GM18517 (cell line): ENCODE data around the gene HDHD5.
"Not testable (repeated sequence)": the region's sequence is repeated elsewhere in the genome, so short reads cannot be mapped to it uniquely, and the experiment has no call there.

Source experiments
- ATAC-seq: cut with Tn5 transposase; IDR thresholded peaks from one replicate; pipeline ENCODE4 v1.9.1; 2021; ENCODE audit warnings: mild to moderate bottlenecking, moderate library complexity; ENCODE audit not compliant: unreplicated experiment

Gene HDHD5

DNA sequence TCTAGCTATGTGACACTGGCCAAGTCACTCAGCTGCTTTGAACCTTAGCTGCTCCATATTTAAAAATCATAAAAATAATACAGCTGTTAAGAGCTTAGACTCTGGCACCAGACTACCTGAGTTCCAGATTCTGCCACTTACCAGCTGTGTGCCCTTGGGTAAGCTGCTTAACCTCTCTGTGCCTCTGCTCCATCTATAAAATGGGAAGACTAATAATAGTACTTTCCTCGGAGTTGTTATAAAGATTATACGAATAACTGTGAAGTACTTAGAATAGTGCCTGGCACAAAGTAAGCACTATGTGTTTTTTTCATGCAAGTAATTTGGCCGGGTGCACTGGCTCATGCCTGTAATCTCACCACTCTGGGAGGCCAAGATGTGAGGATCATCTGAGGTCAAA, 1.4 kb downstream of the HDHD5 start:
- no peak for ATAC-seq

DNA sequence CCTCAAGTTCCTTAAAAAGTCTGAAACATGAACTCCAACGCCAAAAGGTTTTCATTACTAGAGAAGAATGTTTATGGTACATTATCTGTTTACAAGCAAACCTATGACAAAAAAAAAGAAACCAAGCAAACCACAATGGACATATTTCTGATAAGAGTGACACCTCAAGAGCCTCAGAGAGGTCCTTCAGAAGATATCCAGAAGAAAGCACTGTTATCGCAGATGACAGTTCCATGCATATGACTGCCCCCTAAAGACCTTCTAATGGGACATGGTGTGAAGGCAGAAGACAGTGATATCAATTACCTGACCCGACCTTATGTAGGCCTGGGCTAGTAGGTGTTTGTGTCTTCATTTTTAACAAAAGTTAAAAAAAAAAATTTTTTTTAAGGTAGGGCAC, 3.1 kb downstream of the HDHD5 start:
- no peak for ATAC-seq

DNA sequence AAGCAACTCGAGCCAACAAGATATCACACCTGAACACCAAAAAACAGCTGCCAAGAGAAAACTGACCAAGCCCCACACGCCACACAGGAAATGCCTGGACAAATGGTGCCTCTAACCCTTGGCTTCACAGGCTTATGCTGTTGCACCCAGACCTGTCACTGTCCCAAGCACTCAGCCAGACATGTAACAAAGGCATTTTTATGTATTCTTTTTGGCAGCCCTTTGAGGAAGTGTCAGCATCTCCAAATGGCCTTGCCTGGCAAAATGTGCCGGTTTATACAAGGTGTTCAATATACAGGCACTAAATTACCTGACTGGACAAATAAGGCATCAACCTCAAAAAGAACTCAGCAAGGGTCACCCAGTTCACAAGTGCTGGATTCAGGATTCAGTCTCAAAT, 6.1 kb downstream of the HDHD5 start:
- no peak for ATAC-seq

DNA sequence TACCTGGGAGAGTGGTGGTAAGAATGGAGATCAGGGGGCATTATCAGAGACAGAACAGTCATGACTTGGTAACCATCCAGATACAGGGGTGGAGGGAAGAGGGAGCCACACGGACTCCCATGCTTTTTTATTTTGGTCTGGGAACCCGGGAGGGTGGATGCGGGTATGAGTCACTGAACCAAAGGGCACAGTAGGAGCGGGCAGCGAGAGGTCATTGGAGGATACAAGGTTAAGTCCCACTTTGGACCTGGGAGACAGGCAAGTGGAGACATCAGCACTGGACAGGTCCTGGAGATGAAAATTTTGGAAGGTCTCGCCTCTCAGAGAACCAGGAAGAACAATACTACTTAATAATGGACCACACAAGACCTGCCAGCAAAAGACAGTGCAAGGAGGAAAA, 6.7 kb downstream of the HDHD5 start:
- no peak for ATAC-seq

DNA sequence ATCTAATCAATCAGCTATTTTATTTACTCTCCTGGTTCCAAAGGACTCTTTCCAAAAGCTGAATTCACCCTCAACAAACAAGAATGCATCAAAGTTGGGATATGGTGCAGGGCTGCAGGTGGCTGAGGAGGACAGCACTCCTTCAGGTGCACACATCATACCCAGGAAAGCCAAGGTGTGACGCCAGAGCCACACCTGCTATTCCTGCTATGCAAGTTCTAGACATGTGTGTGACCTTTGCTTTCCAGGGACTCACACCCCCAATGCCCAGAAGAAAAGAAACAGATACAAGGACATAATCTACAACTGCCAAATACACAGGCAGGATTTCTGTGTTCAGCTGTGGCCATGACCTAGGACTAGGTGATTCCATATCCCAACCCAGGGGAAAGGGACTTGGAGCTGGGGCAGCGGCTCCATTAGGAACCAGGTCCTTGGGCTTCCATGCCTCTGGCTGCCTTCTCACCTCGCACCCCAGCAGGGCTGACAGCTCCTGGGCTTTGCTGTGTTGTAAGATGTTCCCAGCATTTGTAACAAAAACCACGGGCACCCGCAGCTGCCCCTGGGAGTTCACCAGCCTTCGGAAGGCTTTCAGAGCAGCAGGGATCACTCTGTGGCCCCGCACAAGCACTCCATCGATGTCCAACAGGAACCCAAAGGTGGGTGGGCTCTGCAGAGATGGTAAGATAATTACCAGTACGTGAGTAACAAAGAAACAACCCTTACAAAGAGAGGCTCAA, 9.8 kb downstream of the HDHD5 start:
- no peak for ATAC-seq

DNA sequence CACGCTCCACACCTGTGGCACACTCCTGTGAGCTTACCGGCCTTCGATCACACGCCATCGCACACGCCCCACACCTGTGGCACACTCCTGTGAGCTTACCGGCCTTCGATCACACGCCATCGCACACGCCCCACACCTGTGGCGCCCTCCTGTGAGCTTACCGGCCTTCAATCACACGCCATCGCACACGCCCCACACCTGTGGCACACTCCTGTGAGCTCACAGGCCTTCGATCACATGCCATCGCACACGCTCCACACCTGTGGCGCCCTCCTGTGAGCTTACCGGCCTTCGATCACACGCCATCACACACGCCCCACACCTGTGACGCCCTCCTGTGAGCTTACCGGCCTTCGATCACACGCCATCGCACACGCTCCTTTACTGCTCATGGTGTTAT, 11.6 kb downstream of the HDHD5 start:
- not testable (repeated sequence) for ATAC-seq

DNA sequence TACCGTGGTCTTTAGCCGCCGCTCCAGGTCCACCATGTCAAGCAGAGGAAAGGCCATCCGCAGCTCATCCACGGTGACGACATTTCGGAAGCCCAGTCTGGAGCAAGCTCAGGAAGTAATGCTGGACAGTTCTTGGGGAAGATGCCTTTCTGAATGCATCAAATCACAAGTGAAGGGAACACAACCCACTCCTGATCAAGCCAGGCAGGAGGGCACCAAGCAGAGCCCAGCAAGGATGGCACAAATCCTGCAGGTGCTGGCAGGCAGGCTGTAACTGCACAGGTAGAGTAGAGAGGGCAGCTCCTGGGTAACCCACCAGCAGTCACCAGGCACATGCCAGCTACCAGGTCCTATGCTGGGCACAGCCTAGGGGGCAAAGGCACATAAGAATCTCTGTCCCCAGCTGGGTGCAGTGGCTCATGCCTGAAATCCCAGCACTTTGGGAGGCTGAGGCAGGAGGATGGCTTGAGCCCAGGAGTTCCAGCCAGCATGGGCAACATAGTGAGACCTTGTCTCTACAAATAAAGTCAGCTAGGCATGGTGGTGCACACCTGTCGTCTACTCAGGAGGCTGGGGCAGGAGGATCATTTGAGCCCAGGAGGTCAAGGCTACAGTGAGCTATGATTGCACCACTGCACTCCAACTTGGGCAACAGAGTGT, 13.9 kb downstream of the HDHD5 start:
- no peak for ATAC-seq

DNA sequence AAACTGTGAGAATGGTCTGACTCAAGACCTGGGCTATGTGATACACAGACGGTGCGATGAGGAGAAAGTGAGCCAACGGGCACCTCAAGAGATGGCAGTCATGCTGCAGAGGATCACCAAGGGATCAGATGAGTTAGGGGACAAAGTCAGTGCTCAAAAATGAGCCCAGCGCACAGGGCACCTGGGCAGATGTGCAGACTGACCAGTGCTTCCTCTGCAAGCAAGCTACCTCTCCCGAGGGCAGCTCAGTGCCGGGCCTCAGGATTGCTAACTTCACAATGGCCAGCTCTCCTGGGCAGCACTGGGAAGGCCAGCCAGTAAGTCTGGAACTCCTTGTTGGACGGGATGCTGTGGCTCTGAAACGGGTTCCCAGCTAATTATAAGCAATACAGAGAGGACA, 15.3 kb downstream of the HDHD5 start:
- no peak for ATAC-seq

DNA sequence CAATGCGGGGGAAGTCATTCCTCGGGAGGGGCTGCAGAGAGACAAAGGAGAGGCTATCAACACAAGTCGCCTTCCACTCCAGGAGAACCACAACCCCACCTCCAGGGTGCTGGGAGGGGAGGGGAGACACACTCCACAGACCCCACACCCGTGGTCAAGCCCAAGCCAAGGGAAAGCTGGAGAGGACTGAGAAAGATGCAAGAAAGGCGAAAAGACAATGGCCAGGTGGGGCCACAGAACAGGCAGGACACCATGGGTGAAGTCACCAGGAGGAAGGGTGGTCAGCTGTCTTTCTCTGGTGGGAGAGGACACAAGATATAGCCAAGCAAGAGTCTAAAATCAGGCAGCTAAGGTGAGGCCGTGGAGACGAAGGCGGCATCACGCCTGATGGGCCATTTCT, 16.0 kb downstream of the HDHD5 start:
- no peak for ATAC-seq

DNA sequence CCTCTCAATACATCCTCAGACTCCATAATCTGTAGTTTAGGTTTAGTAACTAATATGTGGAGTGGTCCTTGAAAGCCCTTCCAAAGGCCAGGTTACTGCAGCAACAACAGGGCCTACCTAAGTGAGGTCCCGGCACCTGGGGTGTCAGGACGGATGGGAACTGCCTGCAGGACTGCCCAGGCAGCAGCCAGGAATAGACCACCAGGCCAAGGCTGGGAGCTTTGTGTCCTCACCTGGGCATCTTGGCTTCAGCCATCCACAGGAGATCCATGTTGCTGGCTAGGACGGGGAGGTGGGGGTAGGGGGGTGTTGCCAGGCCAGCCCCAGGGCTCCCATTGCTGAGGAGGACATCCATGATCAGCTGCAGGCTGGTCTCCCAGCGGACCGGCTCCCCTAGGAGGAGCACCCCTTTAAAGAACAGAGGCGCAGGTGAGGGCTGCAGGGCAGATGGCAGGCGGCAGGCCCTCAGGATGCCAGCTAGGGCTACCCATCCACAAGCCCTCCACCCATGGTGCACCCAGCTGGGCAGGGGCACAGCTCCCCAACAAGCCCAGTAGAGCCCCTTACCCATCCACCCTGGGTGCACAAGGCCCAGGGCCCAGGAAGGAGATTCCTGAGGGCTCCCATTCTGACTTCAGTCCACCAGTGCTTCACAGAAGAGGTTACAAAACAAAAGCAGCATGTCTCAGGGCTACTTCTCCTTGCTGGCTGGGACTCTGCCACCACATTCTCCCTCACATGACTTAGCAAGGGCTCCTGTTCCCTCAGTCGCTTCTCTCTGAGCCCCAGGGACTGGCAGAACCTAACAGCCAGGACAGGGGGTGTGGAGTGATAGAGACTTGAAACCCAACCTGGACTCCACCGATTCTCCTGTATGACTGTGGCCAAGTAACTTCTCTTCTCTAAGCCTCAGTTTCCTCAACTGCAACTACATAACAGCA, 18.0 kb downstream of the HDHD5 start:
- no peak for ATAC-seq

DNA sequence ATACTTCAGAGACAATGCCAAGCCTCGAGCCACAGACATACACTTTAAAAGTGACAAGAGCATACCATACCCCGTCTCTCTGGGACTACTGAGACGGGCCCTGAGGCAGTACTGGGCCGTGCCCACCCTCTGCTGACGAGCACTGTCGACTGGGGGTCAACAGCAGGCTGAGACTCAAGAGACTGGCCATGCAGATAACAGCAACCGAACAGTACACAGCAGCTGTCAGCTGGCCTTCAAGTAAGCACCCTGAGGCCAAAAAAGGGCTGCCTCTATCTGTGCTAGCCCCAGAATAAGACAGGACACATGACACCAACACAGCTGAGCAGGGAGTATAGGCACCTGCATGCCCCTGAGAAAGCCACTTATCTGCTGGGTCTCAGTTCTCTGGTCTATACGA, 19.1 kb downstream of the HDHD5 start:
- ATAC-seq: no peak

DNA sequence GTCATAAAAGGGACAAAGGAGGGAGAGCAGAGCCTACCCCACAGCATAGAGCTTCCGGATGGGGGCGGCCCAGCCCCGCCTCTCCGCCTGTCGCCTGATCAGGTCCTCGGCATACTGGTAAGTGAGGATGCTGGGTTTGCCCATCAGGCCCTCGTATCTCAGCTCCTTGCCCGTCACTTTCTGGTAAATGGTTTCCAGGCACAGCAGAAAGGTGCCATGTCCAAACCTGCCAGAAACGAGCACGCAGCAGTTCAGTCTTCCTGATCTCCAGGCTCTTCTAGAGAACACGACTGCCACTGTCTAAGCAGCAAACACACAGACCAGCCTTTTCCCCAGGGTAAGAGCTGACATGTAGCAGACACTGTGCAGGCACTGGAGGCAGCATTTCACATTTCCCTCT, 20.6 kb downstream of the HDHD5 start:
- ATAC-seq: no peak

DNA sequence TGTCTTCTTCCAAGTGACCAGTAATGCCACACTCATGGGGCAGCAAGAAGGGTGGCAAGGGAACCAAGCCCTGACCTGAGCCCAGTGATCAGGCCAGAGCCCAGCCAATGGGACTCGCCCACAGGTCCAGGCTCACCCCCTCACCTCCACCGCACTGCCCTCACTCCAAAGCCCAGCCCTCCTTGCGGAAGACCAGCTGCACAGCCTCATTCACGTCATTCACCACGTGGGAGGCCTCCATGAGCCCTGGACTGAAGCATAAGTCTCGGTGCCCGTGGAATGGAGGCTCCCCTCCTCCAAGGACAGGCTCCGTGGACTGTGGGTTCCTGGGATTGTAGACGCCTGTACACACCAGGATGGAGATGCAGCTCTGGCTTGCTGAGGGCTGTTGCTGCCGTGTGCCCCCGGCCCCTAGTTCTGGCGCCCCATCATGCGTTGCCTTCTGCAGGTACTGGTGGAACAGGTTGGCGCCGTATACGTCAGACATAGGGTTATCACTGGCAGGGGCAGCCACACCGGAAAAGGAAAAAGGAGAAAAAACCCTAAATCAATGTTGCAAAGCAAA, 21.1 kb downstream of the HDHD5 start:
- ATAC-seq: no peak

DNA sequence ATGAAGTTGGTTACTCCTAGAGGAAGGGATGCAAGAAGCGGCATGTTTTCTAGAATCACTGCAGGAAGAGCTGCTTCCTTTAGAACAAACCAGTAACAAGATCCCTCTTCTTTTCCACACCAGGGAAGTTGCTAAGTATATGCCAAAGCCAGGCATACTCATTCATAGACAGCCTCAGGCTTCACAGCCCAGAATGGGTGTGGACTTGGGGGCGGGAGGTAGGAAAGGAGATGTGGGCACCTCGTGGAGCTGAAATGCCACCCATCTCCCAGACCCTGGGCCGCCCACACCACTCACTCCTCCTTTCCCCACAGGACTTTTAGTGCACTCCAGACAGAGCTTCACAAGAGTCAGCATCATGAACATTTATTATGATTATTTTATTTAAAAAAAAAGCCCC, 21.9 kb downstream of the HDHD5 start:
- no peak for ATAC-seq

DNA sequence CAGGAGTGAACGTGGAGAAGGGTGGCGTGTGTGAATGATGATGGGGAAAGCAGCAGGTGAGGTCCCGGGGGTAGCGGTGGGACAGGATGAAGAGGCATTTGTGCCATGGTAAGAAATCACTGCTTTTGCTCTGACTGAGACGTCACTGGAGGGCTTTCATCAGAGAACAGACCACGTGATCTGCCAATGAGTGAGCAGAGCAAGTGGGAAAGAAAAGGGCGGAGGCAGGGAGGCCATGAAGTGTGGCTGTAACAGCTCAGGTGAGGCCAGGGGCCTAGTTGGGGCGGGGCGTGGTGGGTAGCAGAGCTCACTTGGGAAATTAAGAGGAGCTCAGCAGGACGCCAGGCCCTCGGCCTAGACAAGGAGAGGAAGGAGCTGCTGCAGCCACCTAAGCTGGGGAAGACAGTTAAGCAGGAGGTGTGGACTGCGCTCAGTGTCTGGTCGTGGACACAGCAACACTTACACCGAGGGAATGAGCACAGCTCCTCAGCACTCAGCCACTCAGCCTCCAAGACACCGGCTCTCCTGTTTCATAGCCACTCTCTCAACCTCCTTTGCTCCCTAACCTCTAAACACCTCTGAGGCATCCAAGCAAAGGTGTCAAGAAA, 23.8 kb downstream of the HDHD5 start:
- ATAC-seq: no peak

DNA sequence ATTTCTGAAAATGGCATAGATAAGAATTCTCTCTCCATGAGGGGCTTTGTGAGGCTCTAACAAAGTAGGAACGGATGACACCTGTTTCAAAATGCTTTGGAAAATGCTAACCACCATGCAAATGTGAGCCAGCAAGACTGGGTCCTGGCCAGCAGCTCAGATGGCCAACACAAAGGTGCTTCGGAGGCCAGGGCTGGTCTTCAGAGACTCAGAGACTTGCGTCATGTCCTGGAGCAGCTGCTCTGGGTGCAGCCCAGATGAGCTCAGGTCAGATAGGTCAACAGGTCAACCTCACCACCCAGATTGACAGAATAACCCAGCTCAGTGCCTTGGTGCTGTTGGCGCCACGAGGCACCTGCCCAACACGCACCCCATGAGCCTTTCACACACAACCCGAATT, 25.9 kb downstream of the HDHD5 start:
- no peak for ATAC-seq

DNA sequence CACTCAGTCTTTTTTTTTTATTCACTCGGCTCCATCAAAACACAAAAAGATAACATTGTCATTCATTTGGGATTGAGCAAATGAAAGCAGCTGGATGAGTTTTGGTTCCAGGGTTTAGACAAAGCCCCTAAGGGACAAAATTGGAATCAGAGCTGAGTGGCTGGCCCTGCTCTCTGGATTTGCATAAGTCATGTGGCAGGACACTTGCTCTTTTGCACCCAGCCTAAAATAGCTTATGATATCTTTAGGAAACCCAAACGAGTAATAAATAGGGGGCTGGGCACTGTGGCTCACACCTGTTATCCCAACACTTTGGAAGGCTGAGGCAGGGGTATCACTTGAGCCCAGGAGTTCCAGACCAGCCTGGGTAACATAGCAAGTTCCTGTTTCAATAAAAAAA, 27.0 kb downstream of the HDHD5 start:
- no peak for ATAC-seq

DNA sequence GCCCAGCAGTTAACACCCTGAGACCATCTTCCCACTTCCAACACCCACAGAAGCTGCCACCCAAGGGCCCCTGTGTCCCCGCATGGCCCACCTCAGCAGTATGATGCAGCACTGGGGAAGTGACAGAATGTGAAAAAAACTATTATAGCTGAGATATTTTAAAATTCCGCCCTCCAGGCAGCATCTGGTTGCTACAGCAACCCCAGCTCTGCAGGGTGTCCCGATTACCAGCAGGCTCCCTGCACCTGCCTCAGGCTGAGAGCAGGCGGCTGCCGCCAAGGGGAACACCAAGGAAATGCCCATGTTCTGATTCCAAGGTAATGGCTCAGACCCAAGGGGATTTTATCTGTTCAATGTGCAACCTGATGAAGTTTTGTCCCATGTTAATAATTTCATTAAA, 27.4 kb downstream of the HDHD5 start:
- ATAC-seq: no peak

DNA sequence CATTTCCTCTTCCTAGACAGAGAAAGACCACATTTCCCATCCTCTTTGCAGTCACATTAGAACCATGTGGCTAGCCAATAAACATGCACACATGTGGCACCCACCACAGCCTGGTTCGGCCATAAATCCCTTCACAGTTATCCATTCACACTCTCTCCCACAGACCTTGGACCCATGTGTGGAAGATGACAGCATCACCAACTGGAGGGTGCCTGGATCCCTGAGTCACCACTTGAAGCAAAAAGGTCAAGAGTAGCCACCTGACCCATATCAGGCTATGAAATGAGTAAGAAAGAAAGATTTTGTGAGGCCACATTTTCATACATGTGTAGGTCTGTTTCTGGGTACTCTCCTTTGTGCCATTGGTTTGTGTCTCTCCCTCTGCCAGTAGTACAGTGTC, 28.9 kb downstream of the HDHD5 start:
- no peak for ATAC-seq

DNA sequence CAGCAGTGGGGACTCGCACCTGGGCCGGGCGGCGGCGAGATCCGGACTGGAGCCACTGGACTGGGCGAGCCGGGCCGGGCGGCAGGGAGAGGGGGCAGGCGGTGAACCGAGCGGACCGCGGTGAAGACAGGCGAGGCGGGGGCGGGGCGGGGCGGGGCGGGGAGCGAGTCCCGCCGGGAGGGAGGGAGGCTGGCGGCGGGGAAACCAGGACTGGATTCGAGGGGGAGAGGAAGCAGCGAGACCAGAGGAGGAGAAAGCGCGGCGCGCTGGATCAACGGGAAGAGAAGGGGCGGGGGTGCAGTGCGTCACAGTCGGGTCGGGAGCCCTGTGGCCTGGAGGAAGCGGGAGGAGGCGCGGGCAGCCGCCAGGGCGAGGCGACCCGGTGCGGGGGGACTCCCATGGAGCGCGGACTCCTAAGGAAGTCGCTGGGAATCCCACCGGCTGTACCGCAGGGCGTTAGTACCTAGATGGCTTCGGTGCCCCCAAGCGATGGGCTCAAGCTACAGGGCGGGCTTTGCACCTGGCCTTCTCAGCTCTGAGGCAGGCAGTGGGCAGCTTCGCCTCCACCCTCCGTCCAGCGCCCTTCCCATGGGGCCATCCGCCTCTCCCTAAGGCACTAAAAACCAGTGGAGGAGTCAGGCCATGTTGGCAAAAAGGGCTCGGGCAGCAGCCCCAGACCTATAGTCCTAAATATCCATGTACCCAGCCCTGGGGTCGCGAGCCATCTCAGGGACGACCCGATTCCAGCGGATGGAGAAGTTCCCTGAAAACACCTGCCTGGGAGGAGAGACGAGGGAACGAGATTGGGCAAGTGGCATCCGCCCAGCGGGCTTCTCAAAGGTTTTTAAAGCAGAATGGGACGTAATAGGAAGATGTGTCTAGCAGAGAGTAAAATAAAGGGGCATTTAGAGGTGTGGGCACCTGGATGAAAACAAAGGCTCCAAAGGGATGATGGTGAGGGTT, 37.6 kb downstream of the HDHD5 start, which contains the start of gene TMEM121B:
TSS of gene TMEM121B (minus strand) at position 128 of the 963 bp plus-strand sequence. CDS start 233 bp downstream, outside the sequence.
- ATAC-seq: no peak
